ENCODE data around the gene STXBP6. TPM values are rescaled to one million over a fixed set of nuclear protein-coding genes. Genes with fewer than 3 reads are reported as not detected.

Gene STXBP6
- total and polyA plus RNA-seq, 2 of the 13 experiments (the other 11 are each of a cell fraction or from before 2014, with no cell fraction given), result 35.3 to 42.8 TPM

DNA sequence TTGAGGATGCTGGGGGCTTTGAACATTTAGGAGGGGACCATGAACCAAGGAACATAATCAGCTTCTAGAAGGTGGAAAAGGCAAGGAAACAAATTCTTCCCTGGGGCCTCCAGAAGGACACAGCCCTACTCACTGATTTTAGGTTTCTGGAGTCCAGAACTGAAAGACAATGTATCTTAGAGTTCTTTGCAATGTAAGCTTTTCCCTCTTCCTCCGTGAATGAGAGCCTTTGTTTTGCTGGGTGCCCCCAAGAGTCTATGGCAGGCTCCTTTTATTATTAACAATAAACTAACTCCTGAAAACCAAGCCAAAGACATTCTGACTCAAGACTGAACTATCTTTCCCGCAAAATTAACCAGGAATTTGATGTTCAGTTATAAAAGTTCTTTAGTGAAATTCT, 204.1 kb downstream of the STXBP6 start (continued):
- TF ChIP-seq, protein P1, sequence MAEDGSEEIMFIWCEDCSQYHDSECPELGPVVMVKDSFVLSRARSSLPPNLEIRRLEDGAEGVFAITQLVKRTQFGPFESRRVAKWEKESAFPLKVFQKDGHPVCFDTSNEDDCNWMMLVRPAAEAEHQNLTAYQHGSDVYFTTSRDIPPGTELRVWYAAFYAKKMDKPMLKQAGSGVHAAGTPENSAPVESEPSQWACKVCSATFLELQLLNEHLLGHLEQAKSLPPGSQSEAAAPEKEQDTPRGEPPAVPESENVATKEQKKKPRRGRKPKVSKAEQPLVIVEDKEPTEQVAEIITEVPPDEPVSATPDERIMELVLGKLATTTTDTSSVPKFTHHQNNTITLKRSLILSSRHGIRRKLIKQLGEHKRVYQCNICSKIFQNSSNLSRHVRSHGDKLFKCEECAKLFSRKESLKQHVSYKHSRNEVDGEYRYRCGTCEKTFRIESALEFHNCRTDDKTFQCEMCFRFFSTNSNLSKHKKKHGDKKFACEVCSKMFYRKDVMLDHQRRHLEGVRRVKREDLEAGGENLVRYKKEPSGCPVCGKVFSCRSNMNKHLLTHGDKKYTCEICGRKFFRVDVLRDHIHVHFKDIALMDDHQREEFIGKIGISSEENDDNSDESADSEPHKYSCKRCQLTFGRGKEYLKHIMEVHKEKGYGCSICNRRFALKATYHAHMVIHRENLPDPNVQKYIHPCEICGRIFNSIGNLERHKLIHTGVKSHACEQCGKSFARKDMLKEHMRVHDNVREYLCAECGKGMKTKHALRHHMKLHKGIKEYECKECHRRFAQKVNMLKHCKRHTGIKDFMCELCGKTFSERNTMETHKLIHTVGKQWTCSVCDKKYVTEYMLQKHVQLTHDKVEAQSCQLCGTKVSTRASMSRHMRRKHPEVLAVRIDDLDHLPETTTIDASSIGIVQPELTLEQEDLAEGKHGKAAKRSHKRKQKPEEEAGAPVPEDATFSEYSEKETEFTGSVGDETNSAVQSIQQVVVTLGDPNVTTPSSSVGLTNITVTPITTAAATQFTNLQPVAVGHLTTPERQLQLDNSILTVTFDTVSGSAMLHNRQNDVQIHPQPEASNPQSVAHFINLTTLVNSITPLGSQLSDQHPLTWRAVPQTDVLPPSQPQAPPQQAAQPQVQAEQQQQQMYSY (CRISPR knock-in tag; IDR thresholded peaks at IDR 0.05), result no peak

DNA sequence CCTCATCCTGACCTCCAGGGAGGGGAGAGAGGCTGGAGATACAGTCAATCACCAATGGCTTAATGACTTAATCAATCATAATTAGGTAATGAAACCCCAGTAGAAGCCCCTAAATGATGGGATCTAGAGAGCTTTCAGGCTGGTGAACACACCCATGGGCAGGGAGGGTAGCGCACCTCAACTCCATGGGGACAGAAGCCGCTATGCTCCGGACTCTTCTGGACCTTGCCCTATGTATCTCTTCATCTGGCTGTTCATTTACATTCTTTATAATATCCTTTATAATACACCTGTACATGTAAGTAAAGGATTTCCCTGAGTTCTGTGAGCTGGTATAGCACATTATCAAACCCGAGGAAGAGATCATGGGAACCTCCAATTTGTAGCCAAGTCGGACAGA, 205.9 kb downstream of the STXBP6 start:
- Histone ChIP-seq H3K27ac (ENCODE audit: extremely low read length, insufficient read depth, low read length) (no peak overlapping the region), H3K79me2 (ENCODE audit: insufficient read depth, low read length) (no peaks in the 10 kb centered on the region), H3K4me1 (ENCODE audit: insufficient read depth, low read length) (peaks cover 53% of the 10 kb centered on the region), H3K4me2 (ENCODE audit: low read depth, low read length) (no peak overlapping the region), H2AFZ (ENCODE audit: low read length) (no peak overlapping the region), H4K20me1 (ENCODE audit: insufficient read depth, low read length) (no peaks in the 10 kb centered on the region), H3K27me3 (ENCODE audit: control insufficient read depth in 1 of 2, insufficient read depth in 2 of 2, low read length in 2 of 2) (no peaks in the 10 kb centered on the region), H3K36me3 (replicated peaks in 1 of 2; ENCODE audit: control insufficient read depth in 1 of 2, insufficient read depth in 2 of 2, low read length in 2 of 2) (no peaks in the 10 kb centered on the region), H3K9me3 (ENCODE audit: low read length) (no peaks in the 10 kb centered on the region), H3K9ac (ENCODE audit: insufficient read depth, low read depth, low read length) (no peak overlapping the region), H3K4me3 (replicated peaks in 1 of 3; ENCODE audit: insufficient read depth in 1 of 3, low read depth in 2 of 3, low read length in 3 of 3) (no peak overlapping the region)
- intact Hi-C loops (cut with micrococcal nuclease; ENCODE audit: unreplicated experiment) (loop anchor here (5.0 kb wide), 1 partner anchor 37 kb away; no protein-coding TSS in a partner anchor), in situ Hi-C loops (cut with HindIII; ENCODE audit: extremely low pct_ligation_motif_present, low pct_unique_long_range_greater_than_20kb) (no loop called here)
- DNase-seq (ENCODE audit: low spot score) (no peak), ATAC-seq (no peak), FAIRE-seq (no peak)
- ChIA-PET POLR2A (no interaction called here), CTCF (ENCODE audit: low intra/inter-chr PET ratio, low total read pairs) (no interaction called here)
- no TSS peak for BruUV-seq (replicated peaks)
- TF ChIP-seq, protein P2, sequence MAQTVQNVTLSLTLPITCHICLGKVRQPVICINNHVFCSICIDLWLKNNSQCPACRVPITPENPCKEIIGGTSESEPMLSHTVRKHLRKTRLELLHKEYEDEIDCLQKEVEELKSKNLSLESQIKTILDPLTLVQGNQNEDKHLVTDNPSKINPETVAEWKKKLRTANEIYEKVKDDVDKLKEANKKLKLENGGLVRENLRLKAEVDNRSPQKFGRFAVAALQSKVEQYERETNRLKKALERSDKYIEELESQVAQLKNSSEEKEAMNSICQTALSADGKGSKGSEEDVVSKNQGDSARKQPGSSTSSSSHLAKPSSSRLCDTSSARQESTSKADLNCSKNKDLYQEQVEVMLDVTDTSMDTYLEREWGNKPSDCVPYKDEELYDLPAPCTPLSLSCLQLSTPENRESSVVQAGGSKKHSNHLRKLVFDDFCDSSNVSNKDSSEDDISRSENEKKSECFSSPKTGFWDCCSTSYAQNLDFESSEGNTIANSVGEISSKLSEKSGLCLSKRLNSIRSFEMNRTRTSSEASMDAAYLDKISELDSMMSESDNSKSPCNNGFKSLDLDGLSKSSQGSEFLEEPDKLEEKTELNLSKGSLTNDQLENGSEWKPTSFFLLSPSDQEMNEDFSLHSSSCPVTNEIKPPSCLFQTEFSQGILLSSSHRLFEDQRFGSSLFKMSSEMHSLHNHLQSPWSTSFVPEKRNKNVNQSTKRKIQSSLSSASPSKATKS (CRISPR knock-in tag; IDR thresholded peaks at IDR 0.05), result no peak
- TF ChIP-seq ZNF274 (CRISPR knock-in tag; IDR thresholded peaks at IDR 0.05) (no peak), EHMT2 (IDR thresholded peaks at IDR 0.05; ENCODE audit: borderline replicate concordance, low read depth, low read length) (peak; percentile 59; the same call in 1 of the 2 replicates), SNAPC2 (CRISPR knock-in tag; IDR thresholded peaks at IDR 0.05) (no peak), TGIF2 (CRISPR knock-in tag; IDR thresholded peaks at IDR 0.05) (no peak)
- TF ChIP-seq, protein P3, sequence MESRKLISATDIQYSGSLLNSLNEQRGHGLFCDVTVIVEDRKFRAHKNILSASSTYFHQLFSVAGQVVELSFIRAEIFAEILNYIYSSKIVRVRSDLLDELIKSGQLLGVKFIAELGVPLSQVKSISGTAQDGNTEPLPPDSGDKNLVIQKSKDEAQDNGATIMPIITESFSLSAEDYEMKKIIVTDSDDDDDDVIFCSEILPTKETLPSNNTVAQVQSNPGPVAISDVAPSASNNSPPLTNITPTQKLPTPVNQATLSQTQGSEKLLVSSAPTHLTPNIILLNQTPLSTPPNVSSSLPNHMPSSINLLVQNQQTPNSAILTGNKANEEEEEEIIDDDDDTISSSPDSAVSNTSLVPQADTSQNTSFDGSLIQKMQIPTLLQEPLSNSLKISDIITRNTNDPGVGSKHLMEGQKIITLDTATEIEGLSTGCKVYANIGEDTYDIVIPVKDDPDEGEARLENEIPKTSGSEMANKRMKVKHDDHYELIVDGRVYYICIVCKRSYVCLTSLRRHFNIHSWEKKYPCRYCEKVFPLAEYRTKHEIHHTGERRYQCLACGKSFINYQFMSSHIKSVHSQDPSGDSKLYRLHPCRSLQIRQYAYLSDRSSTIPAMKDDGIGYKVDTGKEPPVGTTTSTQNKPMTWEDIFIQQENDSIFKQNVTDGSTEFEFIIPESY (CRISPR knock-in tag; IDR thresholded peaks at IDR 0.05), result peak; percentile 94
- TF ChIP-seq, protein P4, sequence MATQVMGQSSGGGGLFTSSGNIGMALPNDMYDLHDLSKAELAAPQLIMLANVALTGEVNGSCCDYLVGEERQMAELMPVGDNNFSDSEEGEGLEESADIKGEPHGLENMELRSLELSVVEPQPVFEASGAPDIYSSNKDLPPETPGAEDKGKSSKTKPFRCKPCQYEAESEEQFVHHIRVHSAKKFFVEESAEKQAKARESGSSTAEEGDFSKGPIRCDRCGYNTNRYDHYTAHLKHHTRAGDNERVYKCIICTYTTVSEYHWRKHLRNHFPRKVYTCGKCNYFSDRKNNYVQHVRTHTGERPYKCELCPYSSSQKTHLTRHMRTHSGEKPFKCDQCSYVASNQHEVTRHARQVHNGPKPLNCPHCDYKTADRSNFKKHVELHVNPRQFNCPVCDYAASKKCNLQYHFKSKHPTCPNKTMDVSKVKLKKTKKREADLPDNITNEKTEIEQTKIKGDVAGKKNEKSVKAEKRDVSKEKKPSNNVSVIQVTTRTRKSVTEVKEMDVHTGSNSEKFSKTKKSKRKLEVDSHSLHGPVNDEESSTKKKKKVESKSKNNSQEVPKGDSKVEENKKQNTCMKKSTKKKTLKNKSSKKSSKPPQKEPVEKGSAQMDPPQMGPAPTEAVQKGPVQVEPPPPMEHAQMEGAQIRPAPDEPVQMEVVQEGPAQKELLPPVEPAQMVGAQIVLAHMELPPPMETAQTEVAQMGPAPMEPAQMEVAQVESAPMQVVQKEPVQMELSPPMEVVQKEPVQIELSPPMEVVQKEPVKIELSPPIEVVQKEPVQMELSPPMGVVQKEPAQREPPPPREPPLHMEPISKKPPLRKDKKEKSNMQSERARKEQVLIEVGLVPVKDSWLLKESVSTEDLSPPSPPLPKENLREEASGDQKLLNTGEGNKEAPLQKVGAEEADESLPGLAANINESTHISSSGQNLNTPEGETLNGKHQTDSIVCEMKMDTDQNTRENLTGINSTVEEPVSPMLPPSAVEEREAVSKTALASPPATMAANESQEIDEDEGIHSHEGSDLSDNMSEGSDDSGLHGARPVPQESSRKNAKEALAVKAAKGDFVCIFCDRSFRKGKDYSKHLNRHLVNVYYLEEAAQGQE (IDR thresholded peaks at IDR 0.05; ENCODE audit: borderline replicate concordance in 1 of 2, low read depth in 1 of 2, low read length in 2 of 2), result 0 out of 4 replicates have a peak, but pooled peaks of 1 of the 2 experiments have one; percentile 14
- TF ChIP-seq, protein P5, sequence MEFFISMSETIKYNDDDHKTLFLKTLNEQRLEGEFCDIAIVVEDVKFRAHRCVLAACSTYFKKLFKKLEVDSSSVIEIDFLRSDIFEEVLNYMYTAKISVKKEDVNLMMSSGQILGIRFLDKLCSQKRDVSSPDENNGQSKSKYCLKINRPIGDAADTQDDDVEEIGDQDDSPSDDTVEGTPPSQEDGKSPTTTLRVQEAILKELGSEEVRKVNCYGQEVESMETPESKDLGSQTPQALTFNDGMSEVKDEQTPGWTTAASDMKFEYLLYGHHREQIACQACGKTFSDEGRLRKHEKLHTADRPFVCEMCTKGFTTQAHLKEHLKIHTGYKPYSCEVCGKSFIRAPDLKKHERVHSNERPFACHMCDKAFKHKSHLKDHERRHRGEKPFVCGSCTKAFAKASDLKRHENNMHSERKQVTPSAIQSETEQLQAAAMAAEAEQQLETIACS (CRISPR knock-in tag; IDR thresholded peaks at IDR 0.05), result no peak
- WGBS (ENCODE audit: low lambda C conversion rate), result 96% methylated on average over 5 of the region's 5 CpGs

All from HepG2 (cell line).